Measurements from ENCODE around the gene NTSR1. TPM values are rescaled to one million over a fixed set of nuclear protein-coding genes. Genes with fewer than 3 reads are reported as not detected.
A peak's percentile ranks its signal among the peaks of the same experiment; 100 is the strongest.

NTSR1 gene
- total RNA-seq, 2 donors from 2014 or later, result not detected

DNA sequence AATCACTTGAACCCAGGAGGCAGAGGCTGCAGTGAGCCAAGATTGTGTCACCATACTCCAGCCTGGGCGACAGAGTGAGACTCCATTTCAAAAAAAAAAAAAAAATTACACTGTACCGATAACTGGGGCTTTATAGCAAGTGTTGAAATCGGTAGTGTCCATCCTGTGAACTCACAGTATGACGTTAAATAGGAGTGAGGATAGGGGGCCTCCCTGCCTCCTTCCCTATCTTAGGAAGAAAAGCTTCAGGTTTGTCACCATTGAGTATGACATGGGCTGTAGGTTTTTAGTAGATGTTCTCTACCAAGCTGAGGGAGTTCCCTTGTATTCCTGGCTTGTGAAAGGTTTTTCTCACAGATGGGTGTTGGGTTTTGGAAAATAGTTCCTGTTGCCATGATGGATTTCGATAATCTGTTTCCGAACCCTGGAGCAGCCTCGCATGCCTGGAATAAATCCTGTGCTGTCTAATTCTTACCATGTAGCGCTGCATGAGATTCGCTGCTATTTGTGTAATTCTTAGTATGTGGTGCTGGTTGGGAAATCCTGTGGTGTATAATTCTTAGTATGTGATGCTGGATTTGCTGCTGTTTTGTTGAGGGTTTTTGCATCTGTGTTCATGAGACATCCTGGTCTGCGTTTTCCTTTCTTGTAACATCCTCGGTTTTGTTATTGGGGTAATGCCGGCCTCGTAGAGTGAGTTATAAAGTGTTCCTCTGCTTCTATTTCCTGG, 23.6 kb downstream of the NTSR1 start:
- no peaks in the 10 kb centered on the region for H3K9me3 Mint-ChIP-seq
- no peak for DNase-seq
- H3K36me3 Mint-ChIP-seq (ENCODE audit: insufficient read depth in 2 of 2), result no peaks in the 10 kb centered on the region
- no peak overlapping the region for H3K4me3 Mint-ChIP-seq
- no peak for ATAC-seq (replicated peaks in 1 of 2)
- H3K4me1 Mint-ChIP-seq (ENCODE audit: low read depth), result peaks cover 17% of the 10 kb centered on the region
- no peaks in the 10 kb centered on the region for H3K27me3 Mint-ChIP-seq (ENCODE audit: low read depth)
- no peak overlapping the region for H3K27ac Mint-ChIP-seq

- no peaks in the 10 kb centered on the region for H3K27me3 Mint-ChIP-seq (ENCODE audit: low read depth)
- no peak overlapping the region for H3K27ac Mint-ChIP-seq
- H3K4me3 Mint-ChIP-seq, result no peak overlapping the region
- ATAC-seq (replicated peaks in 1 of 2) (no peak), DNase-seq (no peak)
- H3K36me3 Mint-ChIP-seq (ENCODE audit: insufficient read depth in 2 of 2), result no peaks in the 10 kb centered on the region
- H3K4me1 Mint-ChIP-seq (ENCODE audit: low read depth), result peaks cover 17% of the 10 kb centered on the region
- no peaks in the 10 kb centered on the region for H3K9me3 Mint-ChIP-seq
Observed at GRCh38 chr20:62732842-62733525, 24.3 kb downstream of the NTSR1 start.

GRCh38 chr20:62733526-62733842, 24.8 kb downstream of the NTSR1 start:
- H3K4me1 Mint-ChIP-seq (ENCODE audit: low read depth), result peaks cover 12% of the 10 kb centered on the region
- no peaks in the 10 kb centered on the region for H3K36me3 Mint-ChIP-seq (ENCODE audit: insufficient read depth in 2 of 2)
- no peak overlapping the region for H3K4me3 Mint-ChIP-seq
- ATAC-seq (replicated peaks in 1 of 2) (no peak), DNase-seq (no peak)
- no peaks in the 10 kb centered on the region for H3K27me3 Mint-ChIP-seq (ENCODE audit: low read depth)
- no peak overlapping the region for H3K27ac Mint-ChIP-seq
- no peaks in the 10 kb centered on the region for H3K9me3 Mint-ChIP-seq

- H3K27me3 Mint-ChIP-seq (ENCODE audit: low read depth), result no peaks in the 10 kb centered on the region
- DNase-seq (no peak), ATAC-seq (replicated peaks in 1 of 2) (no peak)
- peaks cover 11% of the 10 kb centered on the region for H3K4me1 Mint-ChIP-seq (ENCODE audit: low read depth)
- H3K4me3 Mint-ChIP-seq, result no peak overlapping the region
- no peaks in the 10 kb centered on the region for H3K9me3 Mint-ChIP-seq
- H3K27ac Mint-ChIP-seq, result no peak overlapping the region
- H3K36me3 Mint-ChIP-seq (ENCODE audit: insufficient read depth in 2 of 2), result no peaks in the 10 kb centered on the region
Observed at GRCh38 chr20:62733891-62734290, 25.3 kb downstream of the NTSR1 start.

DNA sequence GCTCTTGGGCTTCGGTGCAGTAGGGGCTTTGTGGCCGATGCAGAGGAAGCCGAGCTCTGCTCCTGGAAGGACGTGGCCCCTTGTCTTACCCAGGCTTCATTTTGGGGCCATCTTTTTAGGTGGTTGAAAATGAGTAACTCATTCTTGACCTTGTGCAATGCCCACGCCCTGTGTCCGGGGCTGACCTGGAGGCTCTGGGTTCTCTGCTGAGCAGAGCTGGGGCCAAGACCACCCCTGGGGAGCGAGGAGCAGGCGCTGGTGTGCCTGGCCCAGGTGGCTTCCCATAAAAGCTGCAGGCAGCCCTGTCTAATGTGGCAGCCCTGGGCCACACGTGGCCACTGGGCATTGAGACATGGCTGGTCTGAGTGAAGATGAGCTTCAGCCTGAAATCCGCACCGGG, 25.7 kb downstream of the NTSR1 start:
- H3K9me3 Mint-ChIP-seq, result no peaks in the 10 kb centered on the region
- H3K4me1 Mint-ChIP-seq (ENCODE audit: low read depth), result peaks cover 13% of the 10 kb centered on the region
- DNase-seq (no peak), ATAC-seq (replicated peaks in 1 of 2) (no peak)
- H3K27me3 Mint-ChIP-seq (ENCODE audit: low read depth), result no peaks in the 10 kb centered on the region
- H3K4me3 Mint-ChIP-seq, result no peak overlapping the region
- H3K27ac Mint-ChIP-seq, result no peak overlapping the region
- H3K36me3 Mint-ChIP-seq (ENCODE audit: insufficient read depth in 2 of 2), result no peaks in the 10 kb centered on the region

- H3K36me3 Mint-ChIP-seq (ENCODE audit: insufficient read depth in 2 of 2), result no peaks in the 10 kb centered on the region
- DNase-seq, result no peak
- no peak overlapping the region for H3K27ac Mint-ChIP-seq
- peaks cover 19% of the 10 kb centered on the region for H3K4me1 Mint-ChIP-seq (ENCODE audit: low read depth)
- H3K9me3 Mint-ChIP-seq, result no peaks in the 10 kb centered on the region
- no peak for ATAC-seq (replicated peaks in 1 of 2)
- no peak overlapping the region for H3K4me3 Mint-ChIP-seq
- no peaks in the 10 kb centered on the region for H3K27me3 Mint-ChIP-seq (ENCODE audit: low read depth)
Observed at GRCh38 chr20:62734881-62735280, 26.2 kb downstream of the NTSR1 start.

DNA sequence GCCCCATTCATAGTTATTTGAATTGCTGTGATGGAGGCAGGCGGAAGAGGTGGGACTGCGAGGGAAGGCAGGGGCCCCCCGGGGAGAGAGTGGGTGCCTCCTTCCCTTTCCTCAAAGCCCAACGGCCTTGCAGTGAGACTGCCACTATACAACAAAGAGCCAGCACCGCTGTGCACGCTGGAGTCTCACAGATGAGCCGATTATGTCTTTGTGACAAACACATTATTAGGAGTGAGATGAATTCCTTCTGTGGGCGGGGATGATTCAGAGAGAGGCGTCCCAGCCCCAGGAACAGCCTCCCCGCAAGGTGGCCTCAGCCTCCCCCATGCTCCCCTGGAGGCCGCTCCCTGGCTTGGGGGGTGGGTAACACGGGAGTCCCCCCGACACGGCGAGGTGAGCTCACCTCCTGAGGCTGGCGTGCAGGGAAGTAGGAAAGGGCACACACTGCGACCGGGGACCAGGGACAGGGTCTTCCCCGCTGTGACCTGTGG, 26.7 kb downstream of the NTSR1 start:
- H3K27me3 Mint-ChIP-seq (ENCODE audit: low read depth), result no peaks in the 10 kb centered on the region
- no peak for ATAC-seq (replicated peaks in 1 of 2)
- DNase-seq, result peak in 1 of 2 donors; percentile 22

GRCh38 chr20:62736026-62736406, 27.4 kb downstream of the NTSR1 start:
- H3K27ac Mint-ChIP-seq, result no peak overlapping the region
- H3K4me3 Mint-ChIP-seq, result no peak overlapping the region
- H3K9me3 Mint-ChIP-seq, result no peaks in the 10 kb centered on the region
- DNase-seq (no peak), ATAC-seq (replicated peaks in 1 of 2) (no peak)
- no peaks in the 10 kb centered on the region for H3K27me3 Mint-ChIP-seq (ENCODE audit: low read depth)
- peaks cover 26% of the 10 kb centered on the region for H3K4me1 Mint-ChIP-seq (ENCODE audit: low read depth)
- no peaks in the 10 kb centered on the region for H3K36me3 Mint-ChIP-seq (ENCODE audit: insufficient read depth in 2 of 2)

More for the DNA sequence above, 26.7 kb downstream of the NTSR1 start:
- Mint-ChIP-seq H3K36me3 (ENCODE audit: insufficient read depth in 2 of 2) (no peaks in the 10 kb centered on the region), H3K4me1 (ENCODE audit: low read depth) (peaks cover 24% of the 10 kb centered on the region), H3K9me3 (no peaks in the 10 kb centered on the region), H3K4me3 (no peak overlapping the region), H3K27ac (no peak overlapping the region)

DNA sequence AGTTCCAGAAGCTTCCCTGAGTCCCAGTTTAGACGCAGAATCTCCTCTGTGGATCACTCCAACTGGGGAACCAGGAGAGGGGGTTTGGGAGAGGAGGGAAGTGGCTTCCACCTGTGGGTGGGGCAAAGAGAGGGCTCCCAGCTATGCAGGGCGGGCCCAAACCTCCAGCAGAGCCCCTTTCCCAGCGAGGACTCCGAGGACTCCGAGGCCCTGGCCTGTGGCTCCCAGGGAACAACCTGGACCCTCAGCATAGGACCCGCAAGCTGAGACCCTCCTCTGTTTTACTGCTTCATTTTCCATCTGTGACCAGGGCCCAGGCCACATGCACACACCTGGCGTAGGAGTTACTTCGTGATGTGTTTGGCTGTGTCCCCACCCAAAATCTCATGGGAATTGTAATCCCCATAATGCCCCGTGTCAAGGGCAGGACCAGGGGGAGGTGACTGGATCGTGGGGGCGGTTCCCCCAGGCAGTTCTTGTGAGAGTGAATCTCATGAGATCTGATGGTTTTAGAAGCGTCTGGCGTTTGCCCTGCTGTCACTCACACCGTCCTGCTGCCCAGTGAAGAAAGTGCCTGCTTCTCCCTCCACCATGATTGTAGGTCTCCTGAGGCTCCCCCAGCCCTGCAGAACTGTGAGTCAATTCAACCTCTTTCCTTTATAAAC, 27.9 kb downstream of the NTSR1 start:
- ATAC-seq (replicated peaks in 1 of 2) (no peak), DNase-seq (no peak)
- Mint-ChIP-seq H3K4me3 (no peak overlapping the region), H3K4me1 (ENCODE audit: low read depth) (peaks cover 26% of the 10 kb centered on the region), H3K27me3 (ENCODE audit: low read depth) (no peaks in the 10 kb centered on the region), H3K27ac (no peak overlapping the region), H3K9me3 (no peaks in the 10 kb centered on the region), H3K36me3 (ENCODE audit: insufficient read depth in 2 of 2) (no peaks in the 10 kb centered on the region)

DNA sequence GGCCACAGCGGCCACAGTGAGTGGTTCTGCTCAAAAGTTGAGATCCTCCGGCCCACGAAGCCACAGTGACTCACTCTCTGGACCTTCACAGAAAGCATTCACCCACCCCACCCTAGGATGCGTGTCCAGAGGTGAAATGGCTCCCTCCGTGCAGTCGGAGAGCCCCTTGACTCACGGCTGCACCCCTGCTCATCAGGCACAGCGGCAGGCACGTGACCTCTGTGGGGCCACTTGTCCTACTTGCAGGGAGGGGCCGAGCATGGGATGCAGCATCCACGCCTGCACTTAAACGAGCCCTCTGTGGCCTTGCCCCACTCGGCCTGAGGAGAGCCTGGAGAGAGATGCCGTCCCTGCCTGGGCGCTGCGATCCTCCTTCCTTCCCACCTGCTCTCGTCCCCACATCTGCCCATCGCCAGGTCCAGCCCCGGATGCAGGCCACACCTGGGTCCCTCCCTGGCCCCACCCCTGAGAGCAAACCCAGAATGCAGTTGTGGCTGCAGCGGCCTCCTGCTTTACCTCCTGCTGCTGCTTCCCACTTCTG, 28.7 kb downstream of the NTSR1 start:
- DNase-seq (no peak), ATAC-seq (replicated peaks in 1 of 2) (no peak)
- H3K27ac Mint-ChIP-seq, result no peak overlapping the region
- H3K36me3 Mint-ChIP-seq (ENCODE audit: insufficient read depth in 2 of 2), result no peaks in the 10 kb centered on the region
- H3K9me3 Mint-ChIP-seq, result no peaks in the 10 kb centered on the region
- H3K4me3 Mint-ChIP-seq, result no peak overlapping the region
- H3K27me3 Mint-ChIP-seq (ENCODE audit: low read depth), result no peaks in the 10 kb centered on the region
- peaks cover 26% of the 10 kb centered on the region for H3K4me1 Mint-ChIP-seq (ENCODE audit: low read depth)

- Mint-ChIP-seq H3K9me3 (no peaks in the 10 kb centered on the region), H3K27me3 (ENCODE audit: low read depth) (no peaks in the 10 kb centered on the region), H3K27ac (no peak overlapping the region), H3K4me1 (ENCODE audit: low read depth) (peaks cover 26% of the 10 kb centered on the region), H3K4me3 (no peak overlapping the region), H3K36me3 (ENCODE audit: insufficient read depth in 2 of 2) (no peaks in the 10 kb centered on the region)
- DNase-seq, result no peak
- no peak for ATAC-seq (replicated peaks in 1 of 2)
Observed at GRCh38 chr20:62738025-62738881, 29.6 kb downstream of the NTSR1 start.

- ATAC-seq (replicated peaks in 1 of 2) (no peak), DNase-seq (no peak)
- no peaks in the 10 kb centered on the region for H3K9me3 Mint-ChIP-seq
- H3K36me3 Mint-ChIP-seq (ENCODE audit: insufficient read depth in 2 of 2), result no peaks in the 10 kb centered on the region
- H3K4me3 Mint-ChIP-seq, result peak overlapping the region in 1 of 2 donors; percentile 72
- H3K27me3 Mint-ChIP-seq (ENCODE audit: low read depth), result no peaks in the 10 kb centered on the region
- H3K27ac Mint-ChIP-seq, result no peak overlapping the region
- peaks cover 26% of the 10 kb centered on the region for H3K4me1 Mint-ChIP-seq (ENCODE audit: low read depth)
Observed at GRCh38 chr20:62739067-62739466, 30.4 kb downstream of the NTSR1 start.
